H1 (cell line): Measurements from ENCODE around the gene KLHL3. TPM values are rescaled to one million over a fixed set of nuclear protein-coding genes. Genes with fewer than 3 reads are reported as not detected.

Experiments
- CBX5 ChIP-seq: fragments of 300-800, 300-1000 bp; sonication (generic); IDR thresholded peaks from 2 replicates; pipeline ENCODE4 v1.7.1; 2016; ENCODE audit warnings: antibody characterized with exemption, low read length, low read depth
- CHD2 ChIP-seq: IDR thresholded peaks from 2 replicates; pipeline ENCODE4 v1.6.1; 2012; ENCODE audit warnings: low read length, improper control_type of control experiment
- CHD7 ChIP-seq: fragments of 300-600 bp; sonication (generic); IDR thresholded peaks from 2 replicates; pipeline ENCODE4 v1.7.1; 2012; ENCODE audit warnings: low read length, moderate library complexity, mild to moderate bottlenecking, inconsistent platforms; ENCODE audit not compliant: insufficient replicate concordance
- POLR2AphosphoS5 ChIP-seq: IDR thresholded peaks from 2 replicates; pipeline ENCODE4 v1.6.1; 2011; ENCODE audit warnings: low read depth, low read length
- polyA plus RNA-seq, 7 experiments: library from polyadenylated mRNA; depleted of rRNA in 3 of 7; stranded (reverse) in 5 of 7; unstranded in 2 of 7; fragments of >200 nt in 5 of 7; fragments of 200-250 nt in 2 of 7; gene quantifications; 1 replicate in 5 of 7; 2 replicates in 1 of 7; 4 replicates in 1 of 7; pipeline versions ENCODE4 v1.2.1 to v1.2.3, GENCODE V29; 2011 to 2013; ENCODE audit warnings: missing spikeins in 2 of 7, mixed read lengths in 2 of 7
- total RNA-seq: library from RNA; stranded (reverse); fragmentation: NEBNext Ultra II Directional; extraction: Animal tissue kit (Norgen Biotek cat#: 25700); gene quantifications from 2 replicates; pipeline ENCODE4 v1.2.1, GENCODE V29; 2021

Gene KLHL3
- total and polyA plus RNA-seq, 2 of the 8 experiments (the other 6 are each of a cell fraction or from before 2014, with no cell fraction given), result 7.4 to 13.7 TPM

- no peak for TF ChIP-seq CHD7
- no peak for TF ChIP-seq CHD2
- TF ChIP-seq POLR2AphosphoS5, result no peak
- no peak for TF ChIP-seq CBX5
These were observed 63.0 kb downstream of the KLHL3 start (continued) for GRCh38 chr5:137672881-137673280.
